ENCODE measurements around the gene EEF1AKMT2. TPM values are rescaled to one million over a fixed set of nuclear protein-coding genes. Genes with fewer than 3 reads are reported as not detected.

Gene EEF1AKMT2
- total and polyA plus RNA-seq, 2 of the 13 experiments (the other 11 are each of a cell fraction or from before 2014, with no cell fraction given): 11.3 to 19.3 TPM

GRCh38 chr10:124791547-124792348, at the start of gene EEF1AKMT2 (continued):
- TF ChIP-seq ZNF318 (CRISPR knock-in tag; IDR thresholded peaks at IDR 0.05): no peak
- peak; percentile 81 for TF ChIP-seq ZC3H13 (CRISPR knock-in tag; IDR thresholded peaks at IDR 0.05)
- TF ChIP-seq GLI4 (CRISPR knock-in tag; IDR thresholded peaks at IDR 0.05; ENCODE audit: borderline replicate concordance): 0 out of 2 replicates have a peak, but pooled peaks have one; percentile 89
- peak; percentile 78 for TF ChIP-seq PHF20 (CRISPR knock-in tag; IDR thresholded peaks at IDR 0.05)
- no peak; the same call in 1 of the 2 replicates for TF ChIP-seq LRRFIP1 (CRISPR knock-in tag; conservative IDR thresholded peaks at IDR 0.05)
- no peak for TF ChIP-seq DMTF1 (CRISPR knock-in tag; IDR thresholded peaks at IDR 0.05)
- TF ChIP-seq ZNF281 (CRISPR knock-in tag; IDR thresholded peaks at IDR 0.05; ENCODE audit: borderline replicate concordance): 0 out of 2 replicates have a peak, but pooled peaks have one; percentile 15
